Ovary (tissue), 9 donors: ENCODE data around the gene COL5A1. TPM values are rescaled to one million over a fixed set of nuclear protein-coding genes. Genes with fewer than 3 reads are reported as not detected.

Source experiments
- DNase-seq, 5 donors: peaks; one replicate each; pipeline ENCODE4 v3.0.0-alpha.2; 2019 to 2020
- H3K27ac ChIP-seq, 2 donors: fragments of 200-600 bp; one replicate each; pipeline versions ENCODE4 v1.5.1 to v1.8.0; 2019 to 2022
- H3K27me3 ChIP-seq: fragments of 200-600 bp; one replicate; pipeline ENCODE4 v1.8.0; 2022
- H3K36me3 ChIP-seq: fragments of 200-600 bp; sonication (generic); one replicate; pipeline ENCODE4 v1.5.1; 2019
- H3K4me1 ChIP-seq: one replicate; pipeline ENCODE4 v1.8.1; 2013; ENCODE audit warnings: mild to moderate bottlenecking, moderate library complexity; ENCODE audit not compliant: insufficient read depth
- H3K4me3 ChIP-seq: fragments of 200-600 bp; sonication (generic); one replicate; pipeline ENCODE4 v1.5.1; 2017
- H3K9me3 ChIP-seq, 2 donors: fragments of 200-600 bp in 1 of 2; sonication (generic) in 1 of 2; one replicate each; pipeline versions ENCODE4 v1.5.1 to v1.8.1; 2013 to 2019; ENCODE audit warnings: mild to moderate bottlenecking in 1 of 2, moderate library complexity in 1 of 2
- EP300 ChIP-seq: sonication (generic); formaldehyde crosslinking; IDR thresholded peaks from one replicate; pipeline ENCODE4 v1.6.1; 2017; ENCODE audit warnings: antibody characterized with exemption
- POLR2A ChIP-seq: fragments of 450-650 bp; IDR thresholded peaks from one replicate; pipeline ENCODE4 v1.6.1; 2017; ENCODE audit warnings: antibody characterized with exemption, mild to moderate bottlenecking, moderate library complexity
- WGBS, 3 donors: extraction: QIAGEN DNeasy Blood & Tissue Kit in 1 of 3; methylation state at CpG; one replicate each; pipeline versions ENCODE4 v1.1.5 to v1.1.7; 2013 to 2017; 5-methylcytosine and 5-hydroxymethylcytosine counted together
- intact Hi-C, 4 donors: fragments of 100-400 bp; cut with DNase I; formaldehyde crosslinking; loops; one replicate each; pipeline versions ENCODE4 v1.11.0 to v1.15.1; 2022 to 2023
- polyA plus RNA-seq, 2 donors: library from polyadenylated mRNA; stranded (reverse); fragments of 200-250 nt in 1 of 2; fragments of 350-450 nt in 1 of 2; fragmentation: Illumina TruSeq in 1 of 2; extraction: RNeasy Lipid Tissue Mini Kit (QIAGEN cat#74804) in 1 of 2; gene quantifications; one replicate each; pipeline ENCODE4 v1.2.3, GENCODE V29; 2013 to 2014
- total RNA-seq, 7 donors: library from RNA; depleted of rRNA in 2 of 7; stranded (reverse); fragments of >200 nt in 2 of 7; fragmentation: NEBNext Ultra II Directional in 3 of 7; extraction: Animal tissue kit (Norgen Biotek cat#: 25700) in 3 of 7; gene quantifications; one replicate each; pipeline versions ENCODE4 v1.1.0 to v1.2.4, GENCODE V29; 2016 to 2023
- TF ChIP-seq, protein P1 (sequence below), 3 donors: fragments of 450-650 bp in 2 of 3; fragments of 200-600 bp in 1 of 3; IDR thresholded peaks; one replicate each; pipeline versions ENCODE4 v1.5.1 to v1.8.0; 2016 to 2022; ENCODE audit warnings: antibody characterized with exemption in 3 of 3, mild to moderate bottlenecking in 1 of 3
- donor health status: DM: no; HTN: no; CAD: no; lungs with moderate emphysema.
- donor health status: DM: no; HTN: no; CAD: no.
- donor health status: Bipolar disorder and iron deficiency.
- donor health status: DM: yes; HTN: yes; CAD: no.
- donor health status: DM: no; HTN: no; CAD: no.
- donor health status: DM: yes; HTN: yes; CAD: no.

Gene COL5A1
- total and polyA plus RNA-seq, 9 donors, result 28.1 to 117 (median 54.6) TPM

DNA sequence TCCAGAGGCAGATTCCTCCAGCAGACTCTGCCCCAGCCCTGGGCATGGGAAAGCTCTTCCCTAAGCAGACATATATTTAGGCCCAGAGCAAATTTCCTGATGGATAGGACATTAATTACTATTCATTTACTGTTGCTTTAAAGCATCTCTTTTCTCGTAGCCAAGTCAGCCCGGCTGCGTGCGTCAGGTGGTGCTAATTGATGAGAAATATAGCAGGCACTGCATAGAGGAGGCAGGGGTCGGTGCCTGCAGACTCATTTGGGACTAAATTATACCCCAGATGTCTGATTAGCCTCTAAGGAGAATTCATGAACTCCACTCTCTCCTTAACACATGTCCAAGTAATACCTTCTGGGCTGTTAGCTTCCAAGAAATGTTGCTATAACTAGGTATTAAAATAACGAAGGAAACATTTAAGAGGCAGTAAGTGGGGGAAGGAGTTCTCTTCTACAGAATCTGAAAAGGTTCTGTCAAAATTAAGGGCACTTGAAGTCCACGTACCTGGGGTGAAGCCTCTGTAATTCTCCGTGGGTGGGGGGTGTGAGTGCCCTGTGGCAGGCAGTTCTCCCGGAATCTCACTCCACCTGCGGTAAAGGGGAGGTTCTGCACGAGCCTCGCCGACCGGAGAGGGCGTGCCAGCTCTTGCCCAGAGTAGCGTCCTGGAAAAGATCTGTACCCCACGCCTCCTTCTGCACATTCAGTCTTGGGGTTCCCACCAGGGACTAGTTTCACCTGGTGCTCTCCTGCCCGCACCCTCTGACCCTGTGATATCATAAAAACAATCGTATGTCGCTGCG lies 123.1 kb downstream of the COL5A1 start:
- Histone ChIP-seq H3K27me3 (no peaks in the 10 kb centered on the region), H3K9me3 (no peaks in the 10 kb centered on the region), H3K27ac (no peak overlapping the region), H3K4me1 (no peaks in the 10 kb centered on the region), H3K4me3 (no peak overlapping the region), H3K36me3 (no peaks in the 10 kb centered on the region)
- intact Hi-C loops, result no loop called here
- DNase-seq, result no peak
- 88 to 91% (median 89%) methylated on average over 21 of the region's 21 CpGs for WGBS, 3 donors
- TF ChIP-seq, protein P1, sequence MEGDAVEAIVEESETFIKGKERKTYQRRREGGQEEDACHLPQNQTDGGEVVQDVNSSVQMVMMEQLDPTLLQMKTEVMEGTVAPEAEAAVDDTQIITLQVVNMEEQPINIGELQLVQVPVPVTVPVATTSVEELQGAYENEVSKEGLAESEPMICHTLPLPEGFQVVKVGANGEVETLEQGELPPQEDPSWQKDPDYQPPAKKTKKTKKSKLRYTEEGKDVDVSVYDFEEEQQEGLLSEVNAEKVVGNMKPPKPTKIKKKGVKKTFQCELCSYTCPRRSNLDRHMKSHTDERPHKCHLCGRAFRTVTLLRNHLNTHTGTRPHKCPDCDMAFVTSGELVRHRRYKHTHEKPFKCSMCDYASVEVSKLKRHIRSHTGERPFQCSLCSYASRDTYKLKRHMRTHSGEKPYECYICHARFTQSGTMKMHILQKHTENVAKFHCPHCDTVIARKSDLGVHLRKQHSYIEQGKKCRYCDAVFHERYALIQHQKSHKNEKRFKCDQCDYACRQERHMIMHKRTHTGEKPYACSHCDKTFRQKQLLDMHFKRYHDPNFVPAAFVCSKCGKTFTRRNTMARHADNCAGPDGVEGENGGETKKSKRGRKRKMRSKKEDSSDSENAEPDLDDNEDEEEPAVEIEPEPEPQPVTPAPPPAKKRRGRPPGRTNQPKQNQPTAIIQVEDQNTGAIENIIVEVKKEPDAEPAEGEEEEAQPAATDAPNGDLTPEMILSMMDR (IDR thresholded peaks at IDR 0.05), result no peak
- TF ChIP-seq EP300, result no peak
- TF ChIP-seq POLR2A, result no peak

DNA sequence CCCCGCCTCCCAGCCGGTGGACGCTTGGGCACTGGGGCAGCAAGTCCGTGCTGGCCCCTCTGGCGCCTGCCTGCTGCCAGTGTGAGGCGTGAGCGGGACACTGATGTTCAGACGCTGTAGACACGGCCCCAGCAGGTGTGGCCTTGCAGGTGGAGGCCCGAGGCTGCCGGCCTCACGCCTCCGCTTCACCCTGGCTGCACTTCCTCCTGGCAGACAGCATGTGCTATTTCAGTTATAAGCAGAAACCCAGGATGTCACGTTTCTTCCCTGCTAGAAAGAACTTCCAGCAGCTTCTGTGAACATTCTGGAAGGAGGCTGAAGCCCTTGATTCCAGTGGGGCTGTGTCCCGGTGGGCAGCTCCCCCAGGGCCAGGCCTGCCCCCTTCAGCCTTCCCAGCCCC lies 124.2 kb downstream of the COL5A1 start:
- Histone ChIP-seq H3K4me1 (no peaks in the 10 kb centered on the region), H3K27me3 (no peaks in the 10 kb centered on the region), H3K9me3 (no peaks in the 10 kb centered on the region), H3K36me3 (no peaks in the 10 kb centered on the region), H3K4me3 (no peak overlapping the region), H3K27ac (no peak overlapping the region)
- WGBS, 3 donors, result 69 to 81% (median 76%) methylated on average over 15 of the region's 15 CpGs
- no peak for DNase-seq
- intact Hi-C loops, result no loop called here
- TF ChIP-seq, protein P1 (IDR thresholded peaks at IDR 0.05), result no peak
- TF ChIP-seq EP300 (no peak), POLR2A (no peak)

DNA sequence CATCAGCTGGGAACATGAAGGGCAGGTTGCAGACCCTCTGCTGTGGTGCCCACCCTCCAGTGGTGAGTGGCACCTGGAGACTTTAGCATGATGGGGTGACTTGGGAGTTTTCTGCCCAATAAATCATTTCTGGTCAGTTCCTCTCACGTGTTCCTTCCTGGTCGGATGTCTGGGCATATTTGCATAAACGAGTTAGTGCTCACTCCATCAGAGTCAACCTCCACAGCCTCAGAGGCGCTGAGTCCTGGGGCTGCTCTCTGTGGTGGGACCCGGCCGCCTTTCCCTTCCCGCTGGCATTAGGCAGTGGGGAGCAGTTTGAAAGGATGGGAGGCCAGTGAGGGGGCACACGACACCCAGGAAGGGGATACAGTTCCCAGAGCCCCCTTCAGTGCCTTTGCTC lies 125.0 kb downstream of the COL5A1 start:
- no peaks in the 10 kb centered on the region for H3K9me3 ChIP-seq
- H3K4me3 ChIP-seq, result no peak overlapping the region
- intact Hi-C loops, result no loop called here
- H3K27me3 ChIP-seq, result no peaks in the 10 kb centered on the region
- no peak overlapping the region for H3K27ac ChIP-seq
- 76 to 82% (median 81%) methylated on average over 8 of the region's 8 CpGs for WGBS, 3 donors
- no peaks in the 10 kb centered on the region for H3K36me3 ChIP-seq
- H3K4me1 ChIP-seq, result no peaks in the 10 kb centered on the region
- TF ChIP-seq POLR2A, result no peak
- TF ChIP-seq, protein P1 (IDR thresholded peaks at IDR 0.05), result no peak
- no peak for TF ChIP-seq EP300
- DNase-seq, result no peak

DNA sequence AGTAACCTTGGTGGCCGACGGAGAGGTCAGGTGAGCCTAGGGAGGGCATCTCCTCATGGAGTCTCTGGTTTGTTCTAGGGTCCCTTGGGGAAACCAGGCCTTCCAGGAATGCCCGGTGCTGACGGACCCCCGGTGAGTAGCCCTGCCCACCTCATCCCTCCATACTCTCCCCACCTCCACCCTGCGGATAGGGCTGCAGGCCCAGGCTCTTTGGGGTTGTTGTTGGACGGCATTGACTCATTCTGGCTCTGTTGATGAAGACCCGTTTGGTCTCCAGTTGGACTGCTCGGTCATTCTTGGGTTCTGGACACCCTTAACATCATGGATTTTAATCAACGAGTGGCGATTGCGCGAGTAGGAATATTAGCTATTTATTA lies 126.7 kb downstream of the COL5A1 start:
- no peaks in the 10 kb centered on the region for H3K27me3 ChIP-seq
- H3K4me3 ChIP-seq, result no peak overlapping the region
- TF ChIP-seq, protein P1 (IDR thresholded peaks at IDR 0.05), result no peak
- TF ChIP-seq POLR2A (no peak), EP300 (no peak)
- no peak for DNase-seq
- no peaks in the 10 kb centered on the region for H3K36me3 ChIP-seq
- H3K9me3 ChIP-seq, result no peaks in the 10 kb centered on the region
- H3K4me1 ChIP-seq, result no peaks in the 10 kb centered on the region
- intact Hi-C loops, result no loop called here
- no peak overlapping the region for H3K27ac ChIP-seq
- 78 to 85% (median 80%) methylated on average over 13 of the region's 13 CpGs for WGBS, 3 donors
